Mesendoderm (in vitro differentiated cells): ENCODE results near the gene ZSCAN12.

Source experiments
- DNase-seq: peaks from one replicate; pipeline ENCODE4 v3.0.0; 2013
- H2AK5ac ChIP-seq: 2 replicates; pipeline ENCODE4 v1.6.1; 2013; ENCODE audit warnings: low read length, inconsistent platforms
- H2BK120ac ChIP-seq: 2 replicates; pipeline ENCODE4 v1.6.1; 2013; ENCODE audit warnings: low read depth, mild to moderate bottlenecking, low read length, moderate library complexity, mixed read lengths
- H2BK15ac ChIP-seq: replicated peaks from 2 replicates; pipeline ENCODE4 v1.6.1; 2013; ENCODE audit warnings: low read depth, mild to moderate bottlenecking, moderate library complexity
- H2BK5ac ChIP-seq: 2 replicates; pipeline ENCODE4 v1.6.1; 2013; ENCODE audit warnings: low read length, inconsistent platforms
- H3K18ac ChIP-seq: 2 replicates; pipeline ENCODE4 v1.6.1; 2013; ENCODE audit warnings: mild to moderate bottlenecking, low read length, mixed read lengths
- H3K23ac ChIP-seq: one replicate; pipeline ENCODE4 v1.6.1; 2013; ENCODE audit warnings: low read length
- H3K27ac ChIP-seq: 2 replicates; pipeline ENCODE4 v1.5.1; 2013; ENCODE audit warnings: low read depth, mild to moderate bottlenecking, inconsistent platforms, low read length, moderate library complexity
- H3K27me3 ChIP-seq: 2 replicates; pipeline ENCODE4 v1.6.1; 2013; ENCODE audit warnings: low read length, control low read depth, mild to moderate bottlenecking, inconsistent platforms; ENCODE audit not compliant: insufficient read depth, poor library complexity
- H3K36me3 ChIP-seq: 2 replicates; pipeline ENCODE4 v1.6.1; 2013; ENCODE audit warnings: low read length, inconsistent platforms; ENCODE audit not compliant: control insufficient read depth, insufficient read depth
- H3K4ac ChIP-seq: one replicate; pipeline ENCODE4 v1.6.1; 2013; ENCODE audit warnings: low read depth, mild to moderate bottlenecking, low read length, moderate library complexity
- H3K4me1 ChIP-seq: 2 replicates; pipeline ENCODE4 v1.6.1; 2013; ENCODE audit warnings: low read depth, low read length, inconsistent platforms; ENCODE audit not compliant: control insufficient read depth
- H3K4me2 ChIP-seq: 2 replicates; pipeline ENCODE4 v1.6.1; 2013; ENCODE audit warnings: low read length
- H3K4me3 ChIP-seq: 2 replicates; pipeline ENCODE4 v1.5.1; 2013; ENCODE audit warnings: mild to moderate bottlenecking, low read length
- H3K56ac ChIP-seq: one replicate; pipeline ENCODE4 v1.6.1; 2013; ENCODE audit warnings: low read length
- H3K79me1 ChIP-seq: 2 replicates; pipeline ENCODE4 v1.6.1; 2013; ENCODE audit warnings: low read length, inconsistent platforms
- H3K79me2 ChIP-seq: 2 replicates; pipeline ENCODE4 v1.6.1; 2013; ENCODE audit warnings: mild to moderate bottlenecking, low read length; ENCODE audit not compliant: control insufficient read depth, insufficient read depth
- H3K9ac ChIP-seq: 2 replicates; pipeline ENCODE4 v1.6.1; 2013; ENCODE audit warnings: low read length, inconsistent platforms
- H4K5ac ChIP-seq: one replicate; pipeline ENCODE4 v1.6.1; 2013; ENCODE audit warnings: low read length
- H4K8ac ChIP-seq: one replicate; pipeline ENCODE4 v1.6.1; 2013; ENCODE audit warnings: low read depth, mild to moderate bottlenecking, control low read depth, low read length, moderate library complexity
- WGBS: extraction: QIAGEN DNeasy Blood & Tissue Kit; methylation state at CpG from one replicate; pipeline ENCODE4 v1.1.7; 2013; ENCODE audit warnings: low lambda C conversion rate, missing lambda C conversion rate; ENCODE audit not compliant: insufficient coverage; ENCODE audit errors: extremely low coverage; 5-methylcytosine and 5-hydroxymethylcytosine counted together

Gene ZSCAN12

GRCh38 chr6:28424163-28424562 is 24.6 kb upstream of the ZSCAN12 start:
- Histone ChIP-seq H3K4me2 (no peak overlapping the region), H2AK5ac (no peak overlapping the region), H2BK120ac (no peak overlapping the region), H4K5ac (no peak overlapping the region), H3K4ac (no peak overlapping the region), H2BK5ac (no peak overlapping the region), H3K4me3 (no peak overlapping the region), H3K36me3 (no peaks in the 10 kb centered on the region), H4K8ac (no peak overlapping the region), H3K27me3 (no peaks in the 10 kb centered on the region), H3K4me1 (no peaks in the 10 kb centered on the region), H3K79me1 (no peaks in the 10 kb centered on the region), H3K18ac (no peak overlapping the region), H2BK15ac (no peak overlapping the region), H3K23ac (no peak overlapping the region), H3K79me2 (no peaks in the 10 kb centered on the region), H3K56ac (no peak overlapping the region), H3K27ac (no peak overlapping the region), H3K9ac (no peak overlapping the region)
- no peak for DNase-seq

- no CpG with 5 or more reads among the region's 1 CpG for WGBS
- Histone ChIP-seq H3K4ac (no peak overlapping the region), H3K36me3 (no peaks in the 10 kb centered on the region), H3K4me2 (no peak overlapping the region), H3K27me3 (no peaks in the 10 kb centered on the region), H2AK5ac (no peak overlapping the region), H3K56ac (no peak overlapping the region), H3K9ac (no peak overlapping the region), H2BK120ac (no peak overlapping the region), H4K8ac (no peak overlapping the region), H4K5ac (no peak overlapping the region), H3K23ac (no peak overlapping the region), H3K79me2 (no peaks in the 10 kb centered on the region), H3K4me3 (no peak overlapping the region), H3K4me1 (no peaks in the 10 kb centered on the region), H3K18ac (no peak overlapping the region), H2BK5ac (no peak overlapping the region), H3K79me1 (no peaks in the 10 kb centered on the region), H3K27ac (no peak overlapping the region), H2BK15ac (no peak overlapping the region)
- DNase-seq = no peak
Observed at GRCh38 chr6:28423546-28423945, 24.0 kb upstream of the ZSCAN12 start.

- Histone ChIP-seq H4K8ac (no peak overlapping the region), H3K56ac (no peak overlapping the region), H3K79me2 (no peaks in the 10 kb centered on the region), H2AK5ac (no peak overlapping the region), H2BK5ac (no peak overlapping the region), H2BK15ac (no peak overlapping the region), H3K4me3 (no peak overlapping the region), H3K4me2 (no peak overlapping the region), H3K36me3 (no peaks in the 10 kb centered on the region), H3K23ac (no peak overlapping the region), H3K9ac (no peak overlapping the region), H3K4me1 (no peaks in the 10 kb centered on the region), H3K4ac (no peak overlapping the region), H3K27me3 (no peaks in the 10 kb centered on the region), H2BK120ac (no peak overlapping the region), H3K18ac (no peak overlapping the region), H3K79me1 (no peaks in the 10 kb centered on the region), H3K27ac (no peak overlapping the region), H4K5ac (no peak overlapping the region)
- DNase-seq = no peak
Observed at GRCh38 chr6:28413681-28414080, 14.1 kb upstream of the ZSCAN12 start.

- Histone ChIP-seq H2AK5ac (no peak overlapping the region), H3K36me3 (no peaks in the 10 kb centered on the region), H3K4me2 (no peak overlapping the region), H4K5ac (no peak overlapping the region), H3K9ac (no peak overlapping the region), H2BK15ac (no peak overlapping the region), H3K4me1 (no peaks in the 10 kb centered on the region), H2BK5ac (no peak overlapping the region), H3K4me3 (no peak overlapping the region), H3K79me1 (no peaks in the 10 kb centered on the region), H3K23ac (no peak overlapping the region), H3K79me2 (no peaks in the 10 kb centered on the region), H3K18ac (no peak overlapping the region), H3K27me3 (no peaks in the 10 kb centered on the region), H3K27ac (no peak overlapping the region), H2BK120ac (no peak overlapping the region), H3K4ac (no peak overlapping the region), H4K8ac (no peak overlapping the region), H3K56ac (no peak overlapping the region)
- no peak for DNase-seq
- no CpG with 5 or more reads among the region's 2 CpGs for WGBS
Observed at GRCh38 chr6:28410767-28411166, 11.2 kb upstream of the ZSCAN12 start.

GRCh38 chr6:28408076-28408802 is 8.7 kb upstream of the ZSCAN12 start:
- Histone ChIP-seq H3K27me3 (no peaks in the 10 kb centered on the region), H3K9ac (no peak overlapping the region), H3K4me3 (no peak overlapping the region), H2BK120ac (no peak overlapping the region), H4K8ac (no peak overlapping the region), H3K4ac (no peak overlapping the region), H3K79me1 (no peaks in the 10 kb centered on the region), H2BK15ac (no peak overlapping the region), H3K27ac (no peak overlapping the region), H3K4me1 (no peaks in the 10 kb centered on the region), H3K36me3 (no peaks in the 10 kb centered on the region), H3K79me2 (no peaks in the 10 kb centered on the region), H3K23ac (no peak overlapping the region), H3K4me2 (no peak overlapping the region), H3K18ac (no peak overlapping the region), H3K56ac (no peak overlapping the region), H2AK5ac (no peak overlapping the region), H2BK5ac (no peak overlapping the region), H4K5ac (no peak overlapping the region)
- no CpG with 5 or more reads among the region's 5 CpGs for WGBS
- DNase-seq = no peak

GRCh38 chr6:28407401-28407800 is 7.9 kb upstream of the ZSCAN12 start:
- no peak overlapping the region for H3K18ac ChIP-seq
- H3K56ac ChIP-seq = no peak overlapping the region
- H2BK5ac ChIP-seq = no peak overlapping the region
- no peak overlapping the region for H3K4ac ChIP-seq
- no peaks in the 10 kb centered on the region for H3K36me3 ChIP-seq
- H2AK5ac ChIP-seq = no peak overlapping the region
- H3K79me1 ChIP-seq = no peaks in the 10 kb centered on the region
- H4K8ac ChIP-seq = no peak overlapping the region
- no peak overlapping the region for H4K5ac ChIP-seq
- H3K27me3 ChIP-seq = no peaks in the 10 kb centered on the region
- no peak overlapping the region for H3K9ac ChIP-seq
- H3K23ac ChIP-seq = no peak overlapping the region
- no peak overlapping the region for H2BK120ac ChIP-seq
- H3K4me1 ChIP-seq = no peaks in the 10 kb centered on the region
- no peak overlapping the region for H3K4me3 ChIP-seq
- H3K27ac ChIP-seq = no peak overlapping the region
- no peak for DNase-seq
- no peak overlapping the region for H3K4me2 ChIP-seq
- no CpG with 5 or more reads among the region's 2 CpGs for WGBS
- H3K79me2 ChIP-seq = no peaks in the 10 kb centered on the region
- no peak overlapping the region for H2BK15ac ChIP-seq
